ENCODE results near the gene KCNMB1. TPM values are rescaled to one million over a fixed set of nuclear protein-coding genes. Genes with fewer than 3 reads are reported as not detected.

KCNMB1 gene
- polyA plus RNA-seq, 1 donor (not counting 4 experiments of a cell fraction or from before 2014, with no cell fraction given), result not detected

DNA sequence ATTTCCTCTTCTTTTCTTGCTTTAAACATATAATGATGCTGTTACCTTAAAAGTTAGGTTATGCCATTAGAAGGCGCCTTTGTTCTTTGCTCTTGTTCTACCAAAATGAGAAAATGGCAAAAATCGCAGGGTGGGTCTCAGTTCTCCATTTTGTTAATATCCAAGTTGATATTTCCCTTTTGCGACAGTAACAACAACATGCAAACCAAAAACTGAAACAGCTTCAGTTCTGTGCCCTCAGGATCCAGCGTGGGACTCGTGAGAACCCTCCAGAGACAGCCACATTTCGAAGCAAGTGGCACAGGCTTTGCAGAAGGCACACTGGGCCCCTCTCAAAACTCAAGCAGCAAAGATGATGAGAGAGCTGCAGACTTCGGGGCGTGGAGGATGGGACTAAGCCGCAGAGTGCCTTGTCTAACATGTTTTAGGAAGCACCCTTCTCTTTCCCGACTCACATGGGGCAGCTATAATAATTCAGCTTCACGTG is 58.6 kb downstream of the KCNMB1 start:
- Histone ChIP-seq H3K4me3 (ENCODE audit: control insufficient read depth in 2 of 3, extremely low read depth in 1 of 3, insufficient read depth in 2 of 3, low read depth in 1 of 3, low read length in 3 of 3) (no peak overlapping the region), H3K27me3 (ENCODE audit: control insufficient read depth, extremely low read depth, insufficient read depth, low read length) (no peaks in the 10 kb centered on the region), H3K79me2 (ENCODE audit: control insufficient read depth, insufficient read depth, low read length) (no peaks in the 10 kb centered on the region), H3K9me3 (ENCODE audit: control insufficient read depth, low read depth, low read length) (no peaks in the 10 kb centered on the region), H3K9me1 (ENCODE audit: control insufficient read depth, extremely low read depth, insufficient read depth, low read length) (no peaks in the 10 kb centered on the region), H3K4me2 (ENCODE audit: control insufficient read depth, extremely low read depth, insufficient read depth, low read depth, low read length) (no peak overlapping the region), H3K9ac (ENCODE audit: control insufficient read depth, extremely low read depth, insufficient read depth, low read length) (no peak overlapping the region), H3K4me1 (ENCODE audit: control insufficient read depth, extremely low read depth, insufficient read depth, low read length) (no peaks in the 10 kb centered on the region), H2AFZ (ENCODE audit: control insufficient read depth, low read length) (no peak overlapping the region), H3K36me3 (ENCODE audit: control insufficient read depth in 2 of 2, extremely low read depth in 1 of 2, insufficient read depth in 2 of 2, low read length in 2 of 2) (no peaks in the 10 kb centered on the region), H4K20me1 (ENCODE audit: control insufficient read depth, extremely low read depth, insufficient read depth, low read length) (no peaks in the 10 kb centered on the region), H3K27ac (ENCODE audit: control insufficient read depth, insufficient read depth, low read length) (no peak overlapping the region)
- TF ChIP-seq CTCF (optimal IDR thresholded peaks at IDR 0.05 in 1 of 3, IDR thresholded peaks at IDR 0.05 in 1 of 3, conservative IDR thresholded peaks at IDR 0.05 in 1 of 3; ENCODE audit: extremely low read depth in 1 of 3, insufficient read depth in 2 of 3, low read length in 3 of 3) (no peak), EZH2 (IDR thresholded peaks at IDR 0.05; ENCODE audit: low read length) (no peak)
- dilution Hi-C loops (cut with MboI; ENCODE audit: extremely low pct_ligation_motif_present, low sequenced_read_pairs), result no loop called here
- FAIRE-seq (no peak), DNase-seq (ENCODE audit: low read depth, low spot score) (no peak)

DNA sequence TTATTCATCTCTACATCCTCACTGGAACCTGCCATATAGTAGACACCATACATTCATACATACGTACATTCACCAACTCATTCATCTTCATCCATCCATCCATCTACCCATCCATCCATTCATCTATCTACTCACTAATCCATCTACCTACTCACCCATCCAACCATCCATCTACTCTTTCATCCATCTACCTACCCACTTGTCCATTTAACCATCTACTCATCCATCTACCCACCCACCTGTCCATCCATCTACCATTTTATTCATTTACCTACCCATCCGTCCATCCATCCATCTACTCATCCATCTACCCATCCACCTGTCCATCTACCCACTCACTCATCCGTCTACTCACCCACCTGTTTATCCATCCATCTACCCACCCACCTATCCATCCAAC is 59.6 kb downstream of the KCNMB1 start:
- Histone ChIP-seq H3K4me1 (ENCODE audit: control insufficient read depth, extremely low read depth, insufficient read depth, low read length) (no peaks in the 10 kb centered on the region), H3K27ac (ENCODE audit: control insufficient read depth, insufficient read depth, low read length) (no peak overlapping the region), H3K9me1 (ENCODE audit: control insufficient read depth, extremely low read depth, insufficient read depth, low read length) (no peaks in the 10 kb centered on the region), H3K79me2 (ENCODE audit: control insufficient read depth, insufficient read depth, low read length) (no peaks in the 10 kb centered on the region), H3K27me3 (ENCODE audit: control insufficient read depth, extremely low read depth, insufficient read depth, low read length) (no peaks in the 10 kb centered on the region), H4K20me1 (ENCODE audit: control insufficient read depth, extremely low read depth, insufficient read depth, low read length) (no peaks in the 10 kb centered on the region), H3K36me3 (ENCODE audit: control insufficient read depth in 2 of 2, extremely low read depth in 1 of 2, insufficient read depth in 2 of 2, low read length in 2 of 2) (no peaks in the 10 kb centered on the region), H3K4me3 (ENCODE audit: control insufficient read depth in 2 of 3, extremely low read depth in 1 of 3, insufficient read depth in 2 of 3, low read depth in 1 of 3, low read length in 3 of 3) (no peak overlapping the region), H3K4me2 (ENCODE audit: control insufficient read depth, extremely low read depth, insufficient read depth, low read depth, low read length) (no peak overlapping the region), H3K9me3 (ENCODE audit: control insufficient read depth, low read depth, low read length) (no peaks in the 10 kb centered on the region), H2AFZ (ENCODE audit: control insufficient read depth, low read length) (no peak overlapping the region), H3K9ac (ENCODE audit: control insufficient read depth, extremely low read depth, insufficient read depth, low read length) (no peak overlapping the region)
- FAIRE-seq (no peak), DNase-seq (ENCODE audit: low read depth, low spot score) (no peak)
- TF ChIP-seq CTCF (optimal IDR thresholded peaks at IDR 0.05 in 1 of 3, IDR thresholded peaks at IDR 0.05 in 1 of 3, conservative IDR thresholded peaks at IDR 0.05 in 1 of 3; ENCODE audit: extremely low read depth in 1 of 3, insufficient read depth in 2 of 3, low read length in 3 of 3) (no peak), EZH2 (IDR thresholded peaks at IDR 0.05; ENCODE audit: low read length) (no peak)
- dilution Hi-C loops (cut with MboI; ENCODE audit: extremely low pct_ligation_motif_present, low sequenced_read_pairs), result no loop called here
